Panc1 (cell line): ENCODE data around the gene HSPB7. TPM values are rescaled to one million over a fixed set of nuclear protein-coding genes. Genes with fewer than 3 reads are reported as not detected.

Experiments
- ATAC-seq: fragments of 200-7000 bp; cut with Tn5 transposase; 2 replicates; pipeline ENCODE4 v1.9.1; 2020; ENCODE audit warnings: mild to moderate bottlenecking, moderate library complexity
- BruUV-seq: library from RNA; stranded (reverse); fragments of 400-500 nt; replicated peaks from 2 replicates; lab custom pipeline; 2021; lab: Mats Ljungman, UMichigan
- CTCF ChIA-PET: fragments of 300-600 bp; sonication (Branson Sonifier 250); formaldehyde crosslinking; loops from one replicate; lab custom pipeline; 2022; ENCODE audit warnings: antibody characterized with exemption; lab: Charles Lee
- POLR2A ChIA-PET: fragments of 300-600 bp; sonication (Branson Sonifier 250); formaldehyde crosslinking; loops from one replicate; lab custom pipeline; 2022; ENCODE audit warnings: antibody characterized with exemption; lab: Charles Lee
- DNase-seq: peaks from one replicate; pipeline ENCODE4 v3.0.0-alpha.2; 2010; ENCODE audit warnings: low read depth, low spot score
- H3K27ac ChIP-seq: 2 replicates; pipeline ENCODE4 v1.5.1; 2011; ENCODE audit warnings: mild to moderate bottlenecking, low read length, inconsistent platforms
- H3K27me3 ChIP-seq: fragments of 200-500 bp; sonication (Bioruptor generic); 2 replicates; pipeline ENCODE4 v1.6.0; 2014; ENCODE audit warnings: low read length, inconsistent platforms; ENCODE audit not compliant: control insufficient read depth, insufficient read depth
- H3K36me3 ChIP-seq: fragments of 200-500 bp; sonication (Bioruptor generic); 2 replicates; pipeline ENCODE4 v1.5.1; 2014; ENCODE audit warnings: inconsistent platforms, mild to moderate bottlenecking, low read length, moderate library complexity; ENCODE audit not compliant: control insufficient read depth, insufficient read depth
- H3K4me1 ChIP-seq: 2 replicates; pipeline ENCODE4 v1.5.1; 2011; ENCODE audit warnings: inconsistent platforms, mild to moderate bottlenecking, low read length, moderate library complexity; ENCODE audit not compliant: control insufficient read depth, insufficient read depth
- H3K4me3 ChIP-seq, 2 experiments: 2 replicates each; pipeline ENCODE4 v1.5.1; 2011 to 2012; ENCODE audit warnings: low read depth in 2 of 2, low read length in 2 of 2, mild to moderate bottlenecking in 2 of 2, inconsistent platforms in 1 of 2, moderate library complexity in 1 of 2
- H3K9me3 ChIP-seq: fragments of 200-500 bp; sonication (Bioruptor generic); 2 replicates; pipeline ENCODE4 v1.5.1; 2014; ENCODE audit warnings: low read depth, mild to moderate bottlenecking, inconsistent platforms, low read length, moderate library complexity; ENCODE audit not compliant: control insufficient read depth, insufficient read depth
- CTCF ChIP-seq: fragments of 450-650 bp; IDR thresholded peaks from 2 replicates; pipeline ENCODE4 v1.5.1; 2017; ENCODE audit warnings: mild to moderate bottlenecking
- POLR2AphosphoS5 ChIP-seq: IDR thresholded peaks from 2 replicates; pipeline ENCODE4 v1.6.1; 2012; ENCODE audit warnings: mild to moderate bottlenecking, low read depth, low read length, moderate library complexity
- REST ChIP-seq, 2 experiments: IDR thresholded peaks; 2 replicates each; pipeline ENCODE4 v1.6.1; 2011 to 2012; ENCODE audit warnings: low read depth in 2 of 2, control low read depth in 1 of 2, low read length in 1 of 2, mild to moderate bottlenecking in 1 of 2, moderate library complexity in 1 of 2; ENCODE audit not compliant: insufficient read depth in 1 of 2
- SIN3A ChIP-seq: IDR thresholded peaks from 2 replicates; pipeline ENCODE4 v1.6.1; 2012; ENCODE audit warnings: low read depth, mild to moderate bottlenecking, low read length, moderate library complexity, borderline replicate concordance; ENCODE audit not compliant: insufficient read depth
- TCF7L2 ChIP-seq: IDR thresholded peaks from 2 replicates; pipeline ENCODE4 v1.6.1; 2011; ENCODE audit warnings: mild to moderate bottlenecking, low read depth, low read length, inconsistent platforms
- in situ Hi-C: cut with HindIII; loops from 2 replicates; pipeline ENCODE4 v1.10.0; 2016; ENCODE audit warnings: low sequenced_read_pairs, low pct_unique_long_range_greater_than_20kb
- intact Hi-C: fragments of 100-400 bp; cut with micrococcal nuclease; formaldehyde crosslinking; loops from one replicate; pipeline ENCODE4 v1.10.0; 2022; ENCODE audit not compliant: unreplicated experiment
- total RNA-seq: library from RNA; stranded (reverse); gene quantifications from one replicate; pipeline ENCODE4 v1.2.1, GENCODE V29; 2021; ENCODE audit not compliant: unreplicated experiment

HSPB7 gene
- total RNA-seq, 1 experiment from 2014 or later = 0.10 TPM

GRCh38 chr1:15997637-15998280, 20.1 kb downstream of the HSPB7 start:
- ATAC-seq = no peak
- POLR2A ChIA-PET = no interaction called here
- Histone ChIP-seq H3K4me3 (no peak overlapping the region), H3K27me3 (no peaks in the 10 kb centered on the region; the same call in 1 of the 2 replicates), H3K36me3 (no peaks in the 10 kb centered on the region), H3K9me3 (no peaks in the 10 kb centered on the region), H3K4me1 (no peaks in the 10 kb centered on the region), H3K27ac (no peak overlapping the region)
- in situ Hi-C loops = no loop called here
- BruUV-seq = no TSS peak
- intact Hi-C loops = loop anchor here (10.0 kb wide), 1 partner anchor 203 kb away; no protein-coding TSS in a partner anchor
- CTCF ChIA-PET = interaction anchor here (0.6 to 0.7 kb wide), 3 partner anchors 73 to 162 kb away, joined by 3 to 11 read pairs (median 7); no protein-coding TSS in a partner anchor
- no peak for TF ChIP-seq REST (IDR thresholded peaks at IDR 0.05; ENCODE audit: insufficient read depth in 1 of 2, low read depth in 2 of 2, low read length in 1 of 2)
- TF ChIP-seq TCF7L2 = no peak
- TF ChIP-seq POLR2AphosphoS5 = no peak
- no peak for TF ChIP-seq CTCF
- TF ChIP-seq SIN3A = no peak
- DNase-seq = no peak

DNA sequence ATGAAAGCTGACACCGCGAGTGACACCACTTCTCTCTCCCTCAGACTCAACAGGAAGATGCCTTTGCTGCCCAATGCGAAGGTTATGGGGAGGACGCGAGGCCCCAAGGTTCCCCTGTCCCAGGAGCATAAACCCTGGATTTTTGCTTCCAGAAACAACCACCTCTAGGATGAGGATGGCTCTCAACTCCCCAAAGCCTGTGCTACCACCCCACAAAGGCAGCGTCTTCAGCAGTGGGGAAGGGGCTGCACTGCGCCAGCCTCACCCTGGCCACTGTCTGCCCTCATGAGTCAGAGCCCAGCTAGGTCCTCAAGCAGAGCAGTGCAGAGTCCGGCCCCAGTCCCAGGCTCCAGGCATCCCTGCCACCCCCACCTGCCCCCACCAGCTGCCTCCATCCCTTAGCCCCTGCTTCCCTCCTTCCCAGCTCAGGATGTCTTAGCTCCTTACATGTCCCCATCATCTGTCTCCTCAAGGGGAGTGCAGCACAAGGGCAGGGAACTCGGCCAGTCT, 20.7 kb downstream of the HSPB7 start:
- no TSS peak for BruUV-seq
- Histone ChIP-seq H3K4me1 (no peaks in the 10 kb centered on the region), H3K36me3 (no peaks in the 10 kb centered on the region), H3K9me3 (no peaks in the 10 kb centered on the region), H3K27me3 (no peaks in the 10 kb centered on the region; the same call in 1 of the 2 replicates), H3K4me3 (no peak overlapping the region), H3K27ac (no peak overlapping the region)
- DNase-seq (no peak), ATAC-seq (no peak)
- in situ Hi-C loops = no loop called here
- TF ChIP-seq TCF7L2 (no peak), REST (IDR thresholded peaks at IDR 0.05; ENCODE audit: insufficient read depth in 1 of 2, low read depth in 2 of 2, low read length in 1 of 2) (no peak), POLR2AphosphoS5 (no peak), SIN3A (no peak)
- CTCF ChIA-PET = interaction anchor here (0.6 to 0.7 kb wide), 2 partner anchors 72 to 161 kb away, joined by 7 to 11 read pairs; no protein-coding TSS in a partner anchor
- intact Hi-C loops = loop anchor here (10.0 kb wide), 1 partner anchor 202 kb away; no protein-coding TSS in a partner anchor
- POLR2A ChIA-PET = no interaction called here
